GM12891 (cell line): ENCODE data around the gene SMG9.

ENCODE experiments used
- DNase-seq: peaks from one replicate; pipeline ENCODE4 v3.0.0; 2011; ENCODE audit warnings: low spot score; ENCODE audit not compliant: insufficient read length
- FAIRE-seq: peaks from 2 replicates; lab custom pipeline; 2011; peaks lifted over from hg19 to GRCh38; lab: Jason Lieb, UNC
- PAX5 ChIP-seq: IDR thresholded peaks from 2 replicates; pipeline ENCODE4 v1.6.1; 2011; ENCODE audit warnings: low read length, moderate library complexity, mild to moderate bottlenecking; ENCODE audit not compliant: insufficient read depth, severe bottlenecking
- POLR2A ChIP-seq: IDR thresholded peaks from 2 replicates; pipeline ENCODE4 v1.6.1; 2011; ENCODE audit warnings: low read depth, low read length, control low read depth
- POLR2AphosphoS5 ChIP-seq: IDR thresholded peaks from 2 replicates; pipeline ENCODE4 v1.6.1; 2011; ENCODE audit warnings: low read depth, low read length, control low read depth
- POU2F2 ChIP-seq: IDR thresholded peaks from 2 replicates; pipeline ENCODE4 v1.6.1; 2011; ENCODE audit warnings: low read depth, mild to moderate bottlenecking, control low read depth, low read length, moderate library complexity
- SPI1 ChIP-seq: IDR thresholded peaks from 2 replicates; pipeline ENCODE4 v1.6.1; 2011; ENCODE audit warnings: low read depth, low read length, control low read depth
- TAF1 ChIP-seq: IDR thresholded peaks from 2 replicates; pipeline ENCODE4 v1.6.1; 2011; ENCODE audit warnings: low read depth, low read length, control low read depth

SMG9 gene

DNA sequence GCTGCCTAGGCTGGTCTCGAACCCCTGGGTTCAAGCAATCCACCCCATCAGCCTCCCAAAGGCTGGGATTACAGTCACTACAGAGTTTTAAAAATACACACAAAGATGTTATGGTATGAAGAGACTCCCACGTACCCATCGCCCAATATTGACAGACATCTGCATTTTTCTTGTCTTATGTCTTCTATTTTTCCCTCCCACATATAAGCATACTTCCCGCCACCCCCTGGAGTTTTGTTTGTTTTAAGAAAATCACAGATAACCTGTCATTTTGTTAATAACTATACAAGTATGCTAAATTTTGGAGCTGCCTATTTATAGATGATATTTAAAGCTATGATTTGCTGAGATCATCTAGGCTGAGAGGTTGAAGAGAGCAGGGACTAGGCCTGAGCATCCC is 6.2 kb upstream of the SMG9 start:
- FAIRE-seq (no peak), DNase-seq (no peak)
- no peak for TF ChIP-seq POLR2AphosphoS5
- no peak for TF ChIP-seq PAX5
- no peak for TF ChIP-seq SPI1
- no peak for TF ChIP-seq TAF1
- no peak for TF ChIP-seq POU2F2
- TF ChIP-seq POLR2A: no peak

DNA sequence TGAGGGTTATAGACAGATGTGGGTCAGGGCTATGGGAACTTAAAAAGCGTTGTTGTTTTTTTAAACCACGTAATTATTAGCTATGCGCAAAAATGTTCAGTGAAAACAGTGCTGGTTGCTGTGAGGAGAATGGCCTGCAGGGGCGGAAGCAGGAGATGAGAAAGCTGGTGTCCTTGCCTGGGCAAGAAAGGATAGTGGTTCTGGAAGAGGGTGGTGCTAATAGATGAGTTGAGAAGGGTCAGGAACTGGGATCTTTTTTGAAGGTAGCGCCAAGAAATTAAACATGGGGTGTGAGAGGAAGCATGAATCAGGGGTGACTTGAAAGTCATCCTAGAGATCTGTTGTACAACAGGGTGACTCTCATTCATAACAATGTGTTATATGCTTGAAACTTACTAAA is 4.8 kb upstream of the SMG9 start:
- TF ChIP-seq PAX5 (no peak), POLR2AphosphoS5 (no peak), SPI1 (no peak), TAF1 (no peak), POLR2A (no peak), POU2F2 (no peak)
- FAIRE-seq (no peak), DNase-seq (no peak)

DNA sequence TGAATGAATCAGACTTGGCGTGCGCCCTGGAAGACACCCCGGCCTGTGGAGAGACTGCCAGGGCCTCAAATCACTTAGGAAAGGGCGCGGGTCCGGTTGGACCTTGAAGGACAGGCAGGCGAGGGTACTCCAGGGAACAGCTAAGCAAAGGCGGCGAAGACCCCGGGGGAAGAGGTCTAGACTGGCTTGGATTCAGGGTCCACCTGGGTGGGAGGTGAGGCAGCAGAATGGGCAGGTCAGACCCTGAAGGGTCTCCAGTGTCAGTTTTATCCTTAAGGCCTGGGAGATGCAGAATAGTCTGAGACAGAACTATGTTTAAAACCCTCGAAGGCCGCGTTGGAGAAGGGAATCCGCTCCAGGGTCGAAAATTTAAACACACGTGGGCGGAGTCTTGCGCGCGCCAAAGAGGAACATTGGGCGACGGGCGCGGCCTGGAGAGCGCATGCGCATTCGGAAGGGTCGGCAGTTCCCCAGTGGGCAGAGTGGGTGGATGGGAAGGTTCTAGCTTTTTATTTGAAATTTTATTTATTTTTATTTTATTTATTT is 567 bp upstream of the SMG9 start:
- DNase-seq (no peak), FAIRE-seq (peak; percentile 84)
- TF ChIP-seq TAF1 (no peak), POU2F2 (no peak), POLR2AphosphoS5 (peak; percentile 57), POLR2A (peak; percentile 34; the same call in 1 of the 2 replicates), PAX5 (no peak), SPI1 (peak; percentile 13; the same call in 1 of the 2 replicates)

DNA sequence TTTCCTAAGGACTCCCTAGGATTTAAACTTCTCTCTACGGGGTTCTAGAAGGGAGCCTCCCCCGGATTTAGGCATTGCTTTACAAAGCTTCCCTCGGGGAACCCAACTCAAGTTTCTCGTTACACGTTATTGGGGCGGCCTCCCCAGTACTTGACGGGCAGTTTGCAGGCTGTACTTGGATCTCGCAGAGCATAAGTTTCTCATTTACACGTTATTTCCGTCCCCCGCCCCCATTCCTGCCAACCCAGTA is 584 bp downstream of the SMG9 start:
- no peak for FAIRE-seq
- no peak for TF ChIP-seq POLR2AphosphoS5
- no peak for TF ChIP-seq POU2F2
- TF ChIP-seq SPI1: no peak
- no peak; the same call in 1 of the 2 replicates for TF ChIP-seq TAF1
- TF ChIP-seq PAX5: no peak
- TF ChIP-seq POLR2A: no peak; the same call in 1 of the 2 replicates
- no peak for DNase-seq

DNA sequence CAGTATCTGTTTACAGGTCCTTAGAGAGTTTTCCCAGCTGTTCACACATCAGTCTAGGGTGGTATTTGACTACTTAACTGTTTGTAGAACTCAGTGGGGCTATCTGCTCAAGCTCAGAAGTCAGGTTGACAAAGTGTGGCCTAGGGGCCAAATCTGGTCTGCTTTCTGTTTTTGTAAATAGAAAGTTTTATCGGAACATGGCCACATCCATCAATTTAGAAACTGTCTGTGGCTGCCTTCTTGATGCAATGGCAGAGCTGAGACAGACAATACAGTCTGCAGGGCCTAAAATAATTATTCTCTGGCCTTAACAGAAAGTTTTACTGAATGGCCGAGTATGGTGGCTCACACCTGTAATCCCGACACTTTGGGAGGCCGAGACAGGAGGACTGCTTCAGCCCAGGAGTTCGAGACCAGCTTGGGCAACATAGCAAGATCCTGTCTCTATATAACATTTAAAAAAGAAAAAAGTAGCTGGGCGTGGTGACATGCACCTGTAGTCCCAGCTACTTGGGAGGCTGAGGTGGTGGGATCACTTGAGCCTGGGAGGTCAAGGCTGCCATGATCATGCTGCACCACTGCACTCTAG is 2.4 kb downstream of the SMG9 start:
- TF ChIP-seq SPI1 (no peak), POU2F2 (no peak)
- DNase-seq (no peak), FAIRE-seq (peak; percentile 57)

DNA sequence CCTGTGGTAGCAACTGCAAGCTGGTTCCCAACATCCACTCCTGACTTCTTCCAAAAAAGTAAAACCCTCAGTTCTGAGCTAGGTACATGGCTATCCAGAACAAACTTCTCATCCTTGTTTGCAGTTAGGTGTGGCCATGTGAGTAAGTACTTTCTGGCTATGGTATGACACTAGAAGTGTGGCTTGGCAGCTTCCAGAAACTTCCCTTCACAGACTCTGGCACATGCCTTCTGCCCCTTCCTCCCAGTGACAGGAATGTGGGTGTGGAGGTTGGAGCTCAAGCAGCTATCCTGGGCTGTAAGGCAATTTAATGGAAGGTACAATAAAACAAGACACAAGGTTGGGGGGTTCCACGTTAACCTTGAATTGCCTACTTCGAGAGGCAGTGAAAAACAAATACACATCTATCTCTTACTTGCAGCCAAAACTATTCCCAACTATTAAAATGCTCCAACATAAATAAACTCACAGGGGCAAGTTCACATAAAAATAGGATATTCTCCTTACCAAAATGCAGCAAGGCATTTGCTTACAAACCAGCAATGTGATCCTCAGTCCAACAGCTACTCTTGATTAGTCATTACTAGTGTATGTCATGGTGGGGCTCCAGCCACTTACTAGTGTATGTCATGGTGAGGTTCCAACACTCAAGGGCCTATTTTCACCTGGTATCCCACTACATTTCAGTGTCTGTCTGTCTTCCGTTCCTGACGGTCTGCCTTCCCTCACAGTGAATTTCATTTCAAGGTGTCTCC is 3.1 kb downstream of the SMG9 start:
- FAIRE-seq (no peak), DNase-seq (no peak)
- no peak for TF ChIP-seq TAF1
- TF ChIP-seq SPI1: no peak
- TF ChIP-seq POLR2AphosphoS5: no peak
- TF ChIP-seq POLR2A: no peak
- no peak for TF ChIP-seq PAX5
- TF ChIP-seq POU2F2: no peak

DNA sequence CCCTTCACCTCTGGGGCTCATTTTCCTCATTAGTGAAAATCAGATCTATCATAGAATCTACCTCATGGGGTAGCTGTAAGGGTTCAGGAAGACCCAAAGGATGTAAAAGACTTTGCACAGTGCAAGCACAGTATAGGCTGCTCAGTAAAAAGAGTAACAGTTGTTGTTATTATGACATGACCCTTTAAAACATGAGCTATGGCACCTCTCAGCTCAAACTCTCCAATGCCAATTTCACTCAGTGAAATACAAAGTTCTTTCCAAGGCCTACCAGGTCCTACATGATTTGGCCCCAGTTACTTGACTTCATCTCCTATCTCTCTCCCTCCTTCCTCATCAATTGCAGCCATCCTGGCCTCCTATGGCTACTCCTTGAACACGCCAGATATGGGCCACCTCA is 4.9 kb downstream of the SMG9 start:
- no peak for TF ChIP-seq PAX5
- TF ChIP-seq POLR2A: no peak
- TF ChIP-seq POU2F2: no peak
- no peak for TF ChIP-seq SPI1
- no peak for TF ChIP-seq POLR2AphosphoS5
- TF ChIP-seq TAF1: no peak
- FAIRE-seq: no peak
- DNase-seq: no peak

DNA sequence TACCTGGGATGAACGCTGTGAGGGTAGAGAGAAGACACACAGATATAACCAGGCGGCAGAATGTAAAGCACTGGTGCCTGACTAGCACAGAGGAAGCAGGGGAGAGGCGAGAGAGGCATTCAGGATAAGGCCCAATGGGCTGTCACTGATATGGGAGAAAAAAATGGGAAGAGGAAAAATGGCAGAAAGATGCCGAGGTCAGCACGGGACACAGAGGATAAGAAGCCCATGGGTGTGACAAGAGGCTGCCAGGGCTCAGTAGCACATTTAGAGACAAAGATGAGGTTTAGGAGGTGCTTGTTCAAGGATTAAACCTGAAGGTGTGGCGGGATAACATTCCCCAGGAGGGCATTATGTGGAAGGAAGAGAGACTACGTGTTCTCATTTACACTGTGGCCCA is 5.6 kb downstream of the SMG9 start:
- no peak for DNase-seq
- TF ChIP-seq PAX5: no peak
- TF ChIP-seq POLR2AphosphoS5: no peak
- TF ChIP-seq TAF1: no peak
- no peak for TF ChIP-seq SPI1
- TF ChIP-seq POU2F2: no peak
- TF ChIP-seq POLR2A: no peak
- no peak for FAIRE-seq

DNA sequence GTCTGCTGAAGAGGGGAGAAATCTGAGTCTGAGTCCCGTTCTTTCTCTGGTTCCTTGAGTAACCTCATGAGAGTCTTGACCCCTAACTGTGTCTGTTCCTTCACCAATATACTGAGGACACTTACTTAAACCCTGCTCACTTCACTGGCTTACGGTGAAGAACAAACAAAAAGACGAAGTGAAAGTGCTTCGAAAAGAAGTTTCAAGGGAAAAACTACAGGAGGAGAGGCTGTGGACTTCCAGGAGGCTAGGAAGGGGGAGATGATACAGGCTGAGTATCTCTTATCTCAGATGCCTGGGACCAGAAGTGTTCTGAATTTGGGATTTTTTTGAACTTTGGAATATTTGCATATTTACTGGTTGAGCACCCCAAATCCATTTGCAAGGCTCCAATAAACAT is 6.1 kb downstream of the SMG9 start:
- FAIRE-seq (no peak), DNase-seq (no peak)
- peak; percentile 44; the same call in 1 of the 2 replicates for TF ChIP-seq SPI1
- no peak for TF ChIP-seq PAX5

DNA sequence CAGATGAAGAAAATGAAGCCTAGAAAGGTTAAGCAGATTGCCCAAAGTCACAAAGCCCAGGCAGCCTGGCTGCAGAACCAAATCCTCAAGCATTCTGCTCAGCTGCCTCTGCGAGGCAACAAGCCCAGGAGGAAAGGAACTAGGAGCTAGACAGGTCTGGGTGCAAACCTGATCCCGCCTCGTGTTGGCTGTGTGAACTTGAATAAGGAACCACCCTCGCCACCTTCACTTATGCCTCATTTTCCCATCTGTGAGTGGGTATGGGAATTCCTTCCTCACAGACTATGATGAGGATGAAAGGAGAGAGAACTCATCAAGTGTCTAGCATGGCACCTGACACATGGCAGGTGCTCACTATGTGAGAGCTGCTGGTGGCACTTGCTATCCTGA is 6.6 kb downstream of the SMG9 start:
- FAIRE-seq (peak; percentile 35), DNase-seq (no peak)
- TF ChIP-seq POLR2AphosphoS5: no peak
- TF ChIP-seq POU2F2: no peak
- TF ChIP-seq TAF1: no peak
- no peak for TF ChIP-seq SPI1
- TF ChIP-seq PAX5: no peak
- TF ChIP-seq POLR2A: no peak
